Small intestine (tissue), 7 donors: Measurements from ENCODE around the gene ICOS. TPM values are rescaled to one million over a fixed set of nuclear protein-coding genes. Genes with fewer than 3 reads are reported as not detected.

Experiments used
- DNase-seq, 2 donors: peaks; one replicate each; pipeline versions ENCODE4 v3.0.0 to v3.0.0-alpha.2; 2013
- FAIRE-seq: peaks from 2 replicates; lab custom pipeline; 2012; peaks lifted over from hg19 to GRCh38; lab: Jason Lieb, UNC
- H3K27ac ChIP-seq, 3 donors: one replicate each; pipeline ENCODE4 v1.5.1; 2013; ENCODE audit warnings: low read length in 2 of 3, mild to moderate bottlenecking in 2 of 3, control low read depth in 1 of 3, inconsistent platforms in 1 of 3, low read depth in 1 of 3, moderate library complexity in 1 of 3
- H3K27me3 ChIP-seq, 3 donors: one replicate each; pipeline ENCODE4 v1.6.1; 2013; ENCODE audit warnings: low read length in 3 of 3, inconsistent platforms in 1 of 3; ENCODE audit not compliant: control insufficient read depth in 3 of 3, insufficient read depth in 3 of 3
- H3K36me3 ChIP-seq, 3 donors: one replicate each; pipeline ENCODE4 v1.6.1; 2013; ENCODE audit warnings: low read length in 3 of 3, inconsistent platforms in 1 of 3, low read depth in 1 of 3, mild to moderate bottlenecking in 1 of 3, moderate library complexity in 1 of 3; ENCODE audit not compliant: control insufficient read depth in 3 of 3, insufficient read depth in 2 of 3
- H3K4me1 ChIP-seq, 3 donors: one replicate each; pipeline ENCODE4 v1.6.1; 2013; ENCODE audit warnings: low read length in 2 of 3, inconsistent platforms in 1 of 3, low read depth in 1 of 3, mild to moderate bottlenecking in 1 of 3, moderate library complexity in 1 of 3; ENCODE audit not compliant: control insufficient read depth in 3 of 3, insufficient read depth in 2 of 3
- H3K4me3 ChIP-seq, 3 donors: one replicate each; pipeline ENCODE4 v1.5.1; 2013; ENCODE audit warnings: low read length in 3 of 3, control low read depth in 1 of 3, inconsistent platforms in 1 of 3, low read depth in 1 of 3, mild to moderate bottlenecking in 1 of 3, moderate library complexity in 1 of 3
- H3K9me3 ChIP-seq, 2 donors: one replicate each; pipeline ENCODE4 v1.6.1; 2013; ENCODE audit warnings: low read depth in 1 of 2, low read length in 1 of 2; ENCODE audit not compliant: control insufficient read depth in 2 of 2, insufficient read depth in 1 of 2
- WGBS, 3 donors: extraction: QIAGEN DNeasy Blood & Tissue Kit; methylation state at CpG; one replicate each; pipeline ENCODE4 v1.1.7; 2013; 5-methylcytosine and 5-hydroxymethylcytosine counted together
- polyA plus RNA-seq, 4 donors: library from polyadenylated mRNA; stranded (reverse) in 3 of 4; unstranded in 1 of 4; fragments of 200-250 nt in 3 of 4; fragments of 120-200 nt in 1 of 4; gene quantifications; one replicate each; pipeline versions ENCODE4 v1.2.1 to v1.2.3, GENCODE V29; 2013
- donor health status: healthy with polysubstance abuse.
- donor health status: control.
- donor health status: control.
- donor health status: Bipolar disorder and iron deficiency.
- donor health status: healthy.

ICOS gene
- polyA plus RNA-seq, 4 donors, result 0.27 to 0.50 (median 0.34) TPM; not detected in 1

DNA sequence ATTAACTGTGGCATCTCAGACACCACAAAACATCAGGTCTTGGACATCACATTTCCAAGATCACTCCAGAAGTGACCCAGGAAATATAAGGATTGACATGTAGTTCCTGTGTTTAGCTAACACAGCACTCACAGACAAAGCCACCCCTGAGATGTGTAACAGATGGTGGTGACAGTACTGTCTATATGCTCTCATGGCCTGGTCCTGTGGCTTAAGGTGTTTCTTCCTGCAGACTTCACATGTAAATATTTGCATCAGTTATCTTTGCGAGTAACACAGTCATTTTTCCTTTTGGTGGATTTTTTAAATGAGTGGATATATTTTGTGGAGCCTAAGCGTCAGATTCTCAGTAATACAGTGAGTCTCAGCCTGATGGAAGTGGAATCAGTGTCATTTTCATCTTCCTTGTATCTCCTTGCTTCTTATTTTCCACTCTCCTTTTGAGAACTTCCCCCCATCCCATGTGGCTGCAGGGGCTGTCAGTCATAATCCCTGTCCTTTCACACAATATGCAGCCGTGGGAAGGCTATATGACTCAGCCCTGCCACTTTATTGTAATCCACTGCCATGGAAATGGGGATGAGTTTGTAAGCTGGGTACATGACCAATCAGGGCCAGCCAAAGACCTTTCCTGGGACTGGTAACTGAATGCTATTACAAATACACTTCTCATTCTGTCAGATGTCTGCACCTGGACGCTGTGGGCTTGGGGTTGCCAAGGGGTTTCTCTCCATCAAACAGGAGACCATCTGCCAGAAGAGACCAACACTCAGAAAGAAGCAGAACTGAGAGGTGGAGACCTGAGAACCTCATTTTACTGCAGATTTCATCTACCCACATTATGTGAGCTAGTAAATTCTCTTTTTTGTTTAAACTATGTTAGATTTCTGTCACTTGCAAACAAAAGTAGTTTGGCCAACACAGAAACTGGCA lies 74.3 kb downstream of the ICOS start:
- no peak for FAIRE-seq
- WGBS, 3 donors, result 73 to 79% (median 73%) methylated on average over 4 of the region's 4 CpGs
- Histone ChIP-seq H3K27me3 (peaks cover 0 to 2% (median 0%) of the 10 kb centered on the region in 3 donors), H3K4me1 (no peaks in the 10 kb centered on the region), H3K4me3 (no peak overlapping the region), H3K9me3 (no peaks in the 10 kb centered on the region), H3K27ac (no peak overlapping the region), H3K36me3 (no peaks in the 10 kb centered on the region)
- no peak for DNase-seq

Other genes with a start within 250 kb of the ICOS start
- 1 to 10 TPM in 1 of 4 donors, under 1 TPM in 3; under 0.01 to 1.0 (median 0.27) TPM for gene CD28, start 230.1 kb upstream of the ICOS start, polyA plus RNA-seq
- gene CTLA4, start 69.0 kb upstream of the ICOS start, polyA plus RNA-seq, result under 1 TPM in 2 of 4 donors, not detected in 2; 0.22 to 0.57 TPM